A549 (cell line): ENCODE results near the gene CD34.

Experiments used
- BHLHE40 ChIP-seq: IDR thresholded peaks from 2 replicates; pipeline ENCODE4 v1.6.1; 2012; ENCODE audit warnings: low read depth, low read length, inconsistent platforms
- CTCF ChIP-seq: fragments of >200 bp; sonication (Bioruptor Twin); formaldehyde crosslinking; IDR thresholded peaks from 3 replicates; pipeline ENCODE4 v1.5.1; 2016
- HMGXB4 ChIP-seq: fragments of 250-450 bp; sonication (Bioruptor Pico); IDR thresholded peaks from 2 replicates; pipeline ENCODE4 v1.5.0; 2021; ENCODE audit warnings: mild to moderate bottlenecking, moderate library complexity, borderline replicate concordance
- JUN ChIP-seq, 2 experiments: fragments of >200 bp; sonication (Bioruptor Twin); formaldehyde crosslinking; IDR thresholded peaks; 2 replicates in 1 of 2; 3 replicates in 1 of 2; pipeline ENCODE4 v1.6.1; 2016 to 2017
- MAFK ChIP-seq: fragments of 450-650 bp; IDR thresholded peaks from 2 replicates; pipeline ENCODE4 v1.6.1; 2014; ENCODE audit not compliant: partially characterized antibody
- POLR2A ChIP-seq: IDR thresholded peaks from 2 replicates; pipeline ENCODE4 v1.6.1; 2012; ENCODE audit warnings: mild to moderate bottlenecking, low read length
- REST ChIP-seq: fragments of 200-600 bp; sonication (generic); IDR thresholded peaks from 2 replicates; pipeline ENCODE4 v1.6.1; 2016; ENCODE audit warnings: antibody characterized with exemption, mild to moderate bottlenecking, moderate library complexity
- USF2 ChIP-seq: fragments of 450-650 bp; IDR thresholded peaks from 2 replicates; pipeline ENCODE4 v1.6.1; 2014; ENCODE audit warnings: antibody characterized with exemption
- ZFP36 ChIP-seq: fragments of 450-650 bp; IDR thresholded peaks from 2 replicates; pipeline ENCODE4 v1.6.1; 2014; ENCODE audit warnings: borderline replicate concordance; ENCODE audit not compliant: partially characterized antibody

GRCh38 chr1:207875532-207875931 is 35.4 kb downstream of the CD34 start:
- TF ChIP-seq CTCF (no peak), JUN (IDR thresholded peaks at IDR 0.05) (no peak), REST (no peak), MAFK (no peak), POLR2A (no peak), USF2 (no peak), HMGXB4 (no peak), ZFP36 (no peak), BHLHE40 (no peak)
